Measurements from ENCODE around the gene CCDC33.

Gene CCDC33

GRCh38 chr15:74258456-74259291 lies 22.5 kb downstream of the CCDC33 start:
- Histone ChIP-seq H3K4me3 (ENCODE audit: low read length in 2 of 2) (no peak overlapping the region), H3K36me3 (ENCODE audit: control insufficient read depth in 2 of 2, insufficient read depth in 2 of 2, low read length in 2 of 2) (no peaks in the 10 kb centered on the region), H3K9me3 (ENCODE audit: control insufficient read depth in 2 of 2, low read length in 2 of 2) (no peaks in the 10 kb centered on the region), H3K9ac (ENCODE audit: low read depth in 1 of 2, low read length in 2 of 2) (no peak overlapping the region), H3K4me1 (ENCODE audit: control insufficient read depth in 2 of 2, insufficient read depth in 2 of 2, low read length in 2 of 2) (no peaks in the 10 kb centered on the region), H3K27me3 (ENCODE audit: control insufficient read depth in 2 of 2, insufficient read depth in 2 of 2, low read length in 2 of 2) (peaks cover 3 to 4% of the 10 kb centered on the region in 2 donors), H3K27ac (ENCODE audit: low read depth in 2 of 2, low read length in 2 of 2) (no peak overlapping the region)

- Histone ChIP-seq H3K27ac (ENCODE audit: low read depth in 2 of 2, low read length in 2 of 2) (no peak overlapping the region), H3K9me3 (ENCODE audit: control insufficient read depth in 2 of 2, low read length in 2 of 2) (no peaks in the 10 kb centered on the region), H3K4me1 (ENCODE audit: control insufficient read depth in 2 of 2, insufficient read depth in 2 of 2, low read length in 2 of 2) (no peaks in the 10 kb centered on the region), H3K9ac (ENCODE audit: low read depth in 1 of 2, low read length in 2 of 2) (no peak overlapping the region), H3K27me3 (ENCODE audit: control insufficient read depth in 2 of 2, insufficient read depth in 2 of 2, low read length in 2 of 2) (peaks cover 3 to 4% of the 10 kb centered on the region in 2 donors), H3K36me3 (ENCODE audit: control insufficient read depth in 2 of 2, insufficient read depth in 2 of 2, low read length in 2 of 2) (no peaks in the 10 kb centered on the region), H3K4me3 (ENCODE audit: low read length in 2 of 2) (no peak overlapping the region)
Observed at GRCh38 chr15:74259292-74259648, 23.1 kb downstream of the CCDC33 start.

- no peak overlapping the region for H3K4me3 ChIP-seq (ENCODE audit: low read length in 2 of 2)
- H3K27me3 ChIP-seq (ENCODE audit: control insufficient read depth in 2 of 2, insufficient read depth in 2 of 2, low read length in 2 of 2), result peaks cover 3 to 4% of the 10 kb centered on the region in 2 donors
- H3K9me3 ChIP-seq (ENCODE audit: control insufficient read depth in 2 of 2, low read length in 2 of 2), result no peaks in the 10 kb centered on the region
- no peak overlapping the region for H3K9ac ChIP-seq (ENCODE audit: low read depth in 1 of 2, low read length in 2 of 2)
- no peaks in the 10 kb centered on the region for H3K4me1 ChIP-seq (ENCODE audit: control insufficient read depth in 2 of 2, insufficient read depth in 2 of 2, low read length in 2 of 2)
- H3K27ac ChIP-seq (ENCODE audit: low read depth in 2 of 2, low read length in 2 of 2), result no peak overlapping the region
- H3K36me3 ChIP-seq (ENCODE audit: control insufficient read depth in 2 of 2, insufficient read depth in 2 of 2, low read length in 2 of 2), result no peaks in the 10 kb centered on the region
Observed at GRCh38 chr15:74259821-74260607, 23.9 kb downstream of the CCDC33 start.

GRCh38 chr15:74261041-74261440 lies 24.9 kb downstream of the CCDC33 start:
- H3K27ac ChIP-seq (ENCODE audit: low read depth in 2 of 2, low read length in 2 of 2), result no peak overlapping the region
- no peaks in the 10 kb centered on the region for H3K36me3 ChIP-seq (ENCODE audit: control insufficient read depth in 2 of 2, insufficient read depth in 2 of 2, low read length in 2 of 2)
- no peak overlapping the region for H3K9ac ChIP-seq (ENCODE audit: low read depth in 1 of 2, low read length in 2 of 2)
- no peaks in the 10 kb centered on the region for H3K4me1 ChIP-seq (ENCODE audit: control insufficient read depth in 2 of 2, insufficient read depth in 2 of 2, low read length in 2 of 2)
- no peak overlapping the region for H3K4me3 ChIP-seq (ENCODE audit: low read length in 2 of 2)
- no peaks in the 10 kb centered on the region for H3K9me3 ChIP-seq (ENCODE audit: control insufficient read depth in 2 of 2, low read length in 2 of 2)
- peaks cover 3 to 4% of the 10 kb centered on the region in 2 donors for H3K27me3 ChIP-seq (ENCODE audit: control insufficient read depth in 2 of 2, insufficient read depth in 2 of 2, low read length in 2 of 2)

- H3K4me3 ChIP-seq (ENCODE audit: low read length in 2 of 2), result no peak overlapping the region
- no peaks in the 10 kb centered on the region for H3K4me1 ChIP-seq (ENCODE audit: control insufficient read depth in 2 of 2, insufficient read depth in 2 of 2, low read length in 2 of 2)
- no peaks in the 10 kb centered on the region for H3K9me3 ChIP-seq (ENCODE audit: control insufficient read depth in 2 of 2, low read length in 2 of 2)
- no peaks in the 10 kb centered on the region for H3K36me3 ChIP-seq (ENCODE audit: control insufficient read depth in 2 of 2, insufficient read depth in 2 of 2, low read length in 2 of 2)
- H3K27ac ChIP-seq (ENCODE audit: low read depth in 2 of 2, low read length in 2 of 2), result no peak overlapping the region
- no peak overlapping the region for H3K9ac ChIP-seq (ENCODE audit: low read depth in 1 of 2, low read length in 2 of 2)
- peaks cover 3 to 4% of the 10 kb centered on the region in 2 donors for H3K27me3 ChIP-seq (ENCODE audit: control insufficient read depth in 2 of 2, insufficient read depth in 2 of 2, low read length in 2 of 2)
Observed at GRCh38 chr15:74261685-74262084, 25.6 kb downstream of the CCDC33 start.

GRCh38 chr15:74262151-74262550 lies 26.0 kb downstream of the CCDC33 start:
- H3K27me3 ChIP-seq (ENCODE audit: control insufficient read depth in 2 of 2, insufficient read depth in 2 of 2, low read length in 2 of 2), result peaks cover 3 to 4% of the 10 kb centered on the region in 2 donors

GRCh38 chr15:74262625-74263024 lies 26.5 kb downstream of the CCDC33 start:
- H3K9me3 ChIP-seq (ENCODE audit: control insufficient read depth in 2 of 2, low read length in 2 of 2), result no peaks in the 10 kb centered on the region
- no peaks in the 10 kb centered on the region for H3K36me3 ChIP-seq (ENCODE audit: control insufficient read depth in 2 of 2, insufficient read depth in 2 of 2, low read length in 2 of 2)
- no peak overlapping the region for H3K4me3 ChIP-seq (ENCODE audit: low read length in 2 of 2)
- H3K4me1 ChIP-seq (ENCODE audit: control insufficient read depth in 2 of 2, insufficient read depth in 2 of 2, low read length in 2 of 2), result no peaks in the 10 kb centered on the region
- H3K27ac ChIP-seq (ENCODE audit: low read depth in 2 of 2, low read length in 2 of 2), result no peak overlapping the region
- H3K27me3 ChIP-seq (ENCODE audit: control insufficient read depth in 2 of 2, insufficient read depth in 2 of 2, low read length in 2 of 2), result peaks cover 3 to 4% of the 10 kb centered on the region in 2 donors
- no peak overlapping the region for H3K9ac ChIP-seq (ENCODE audit: low read depth in 1 of 2, low read length in 2 of 2)

More at GRCh38 chr15:74262151-74262550, 26.0 kb downstream of the CCDC33 start:
- Histone ChIP-seq H3K9me3 (ENCODE audit: control insufficient read depth in 2 of 2, low read length in 2 of 2) (no peaks in the 10 kb centered on the region), H3K4me3 (ENCODE audit: low read length in 2 of 2) (no peak overlapping the region), H3K9ac (ENCODE audit: low read depth in 1 of 2, low read length in 2 of 2) (no peak overlapping the region), H3K4me1 (ENCODE audit: control insufficient read depth in 2 of 2, insufficient read depth in 2 of 2, low read length in 2 of 2) (no peaks in the 10 kb centered on the region), H3K27ac (ENCODE audit: low read depth in 2 of 2, low read length in 2 of 2) (no peak overlapping the region), H3K36me3 (ENCODE audit: control insufficient read depth in 2 of 2, insufficient read depth in 2 of 2, low read length in 2 of 2) (no peaks in the 10 kb centered on the region)

- Histone ChIP-seq H3K4me3 (ENCODE audit: low read length in 2 of 2) (no peak overlapping the region), H3K9ac (ENCODE audit: low read depth in 1 of 2, low read length in 2 of 2) (no peak overlapping the region), H3K9me3 (ENCODE audit: control insufficient read depth in 2 of 2, low read length in 2 of 2) (no peaks in the 10 kb centered on the region), H3K4me1 (ENCODE audit: control insufficient read depth in 2 of 2, insufficient read depth in 2 of 2, low read length in 2 of 2) (no peaks in the 10 kb centered on the region), H3K27me3 (ENCODE audit: control insufficient read depth in 2 of 2, insufficient read depth in 2 of 2, low read length in 2 of 2) (peaks cover 3 to 4% of the 10 kb centered on the region in 2 donors), H3K36me3 (ENCODE audit: control insufficient read depth in 2 of 2, insufficient read depth in 2 of 2, low read length in 2 of 2) (no peaks in the 10 kb centered on the region), H3K27ac (ENCODE audit: low read depth in 2 of 2, low read length in 2 of 2) (no peak overlapping the region)
Observed at GRCh38 chr15:74263466-74263865, 27.3 kb downstream of the CCDC33 start.

GRCh38 chr15:74264081-74264501 lies 28.0 kb downstream of the CCDC33 start:
- H3K27ac ChIP-seq (ENCODE audit: low read depth in 2 of 2, low read length in 2 of 2), result no peak overlapping the region
- peaks cover 3 to 4% of the 10 kb centered on the region in 2 donors for H3K27me3 ChIP-seq (ENCODE audit: control insufficient read depth in 2 of 2, insufficient read depth in 2 of 2, low read length in 2 of 2)
- no peak overlapping the region for H3K9ac ChIP-seq (ENCODE audit: low read depth in 1 of 2, low read length in 2 of 2)
- no peak overlapping the region for H3K4me3 ChIP-seq (ENCODE audit: low read length in 2 of 2)
- no peaks in the 10 kb centered on the region for H3K9me3 ChIP-seq (ENCODE audit: control insufficient read depth in 2 of 2, low read length in 2 of 2)
- no peaks in the 10 kb centered on the region for H3K36me3 ChIP-seq (ENCODE audit: control insufficient read depth in 2 of 2, insufficient read depth in 2 of 2, low read length in 2 of 2)
- H3K4me1 ChIP-seq (ENCODE audit: control insufficient read depth in 2 of 2, insufficient read depth in 2 of 2, low read length in 2 of 2), result no peaks in the 10 kb centered on the region

- Histone ChIP-seq H3K9ac (ENCODE audit: low read depth in 1 of 2, low read length in 2 of 2) (no peak overlapping the region), H3K4me3 (ENCODE audit: low read length in 2 of 2) (no peak overlapping the region), H3K27ac (ENCODE audit: low read depth in 2 of 2, low read length in 2 of 2) (no peak overlapping the region), H3K36me3 (ENCODE audit: control insufficient read depth in 2 of 2, insufficient read depth in 2 of 2, low read length in 2 of 2) (no peaks in the 10 kb centered on the region), H3K27me3 (ENCODE audit: control insufficient read depth in 2 of 2, insufficient read depth in 2 of 2, low read length in 2 of 2) (no peaks in the 10 kb centered on the region), H3K9me3 (ENCODE audit: control insufficient read depth in 2 of 2, low read length in 2 of 2) (no peaks in the 10 kb centered on the region), H3K4me1 (ENCODE audit: control insufficient read depth in 2 of 2, insufficient read depth in 2 of 2, low read length in 2 of 2) (no peaks in the 10 kb centered on the region)
Observed at GRCh38 chr15:74265046-74265639, 29.0 kb downstream of the CCDC33 start.
